ENCODE results near the gene ATG4C.

The ATG4C gene

DNA sequence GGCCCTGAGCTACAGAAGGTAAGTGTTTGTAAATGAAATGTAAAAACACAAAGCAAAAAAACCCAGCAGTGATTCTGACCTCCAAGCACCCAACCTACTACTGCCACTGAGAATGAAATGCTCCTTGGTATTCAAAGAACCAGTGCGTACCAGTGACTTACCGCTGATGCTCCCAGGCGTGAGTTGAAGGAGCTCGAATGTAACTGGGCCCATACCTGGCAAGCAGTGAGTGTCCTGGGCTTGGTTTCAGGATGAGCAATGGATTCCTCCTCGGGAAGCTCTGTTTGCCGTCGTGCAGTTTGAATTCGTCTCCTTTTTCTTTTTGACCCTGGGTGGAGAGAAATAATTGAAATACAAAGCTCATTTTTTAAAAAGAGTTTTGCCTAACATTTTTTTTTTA lies 121.9 kb downstream of the ATG4C start:
- no peak for DNase-seq

- DNase-seq: no peak
These were observed 122.5 kb downstream of the ATG4C start for GRCh38 chr1:62906428-62906886.

GRCh38 chr1:62908168-62908695 lies 124.3 kb downstream of the ATG4C start:
- DNase-seq: peak; percentile 2

- peak; percentile 6 for DNase-seq
These were observed 128.2 kb downstream of the ATG4C start for GRCh38 chr1:62912028-62912638.
